SK-N-SH (cell line): ENCODE results near the gene CNDP2. TPM values are rescaled to one million over a fixed set of nuclear protein-coding genes. Genes with fewer than 3 reads are reported as not detected.
A peak's percentile ranks its signal among the peaks of the same experiment; 100 is the strongest.

ENCODE experiments used
- CTCF ChIA-PET: fragments of 300-600, 350-600 bp; formaldehyde crosslinking; extraction: SDS; loops from one replicate; lab custom pipeline; 2021; lab: Yijun Ruan, JAX
- POLR2A ChIA-PET: fragments of 350-600 bp; sonication (Branson Sonifier 250); formaldehyde crosslinking; extraction: SDS; loops from one replicate; lab custom pipeline; 2020; ENCODE audit warnings: antibody characterized with exemption, inconsistent platforms; lab: Yijun Ruan, JAX
- DNase-seq: peaks from one replicate; pipeline ENCODE4 v3.0.0; 2012
- H2AFZ ChIP-seq: fragments of 200-600 bp; sonication (generic); 2 replicates; pipeline ENCODE4 v1.8.1; 2016; ENCODE audit warnings: antibody characterized with exemption, mild to moderate bottlenecking, low read depth
- H3F3A ChIP-seq: fragments of 200-600 bp; sonication (generic); replicated peaks from 2 replicates; pipeline ENCODE3; 2016; ENCODE audit warnings: antibody characterized with exemption, mild to moderate bottlenecking; ENCODE audit not compliant: insufficient read depth
- H3K27ac ChIP-seq, 2 experiments: fragments of 200-500 bp in 1 of 2; fragments of 200-600 bp in 1 of 2; sonication (Bioruptor generic) in 1 of 2; sonication (generic), shearing (Covaris generic) in 1 of 2; 2 replicates each; pipeline versions ENCODE4 v1.5.1 to v1.6.1; 2014 to 2016; ENCODE audit warnings: low read depth in 2 of 2, inconsistent platforms in 1 of 2, low read length in 1 of 2, mild to moderate bottlenecking in 1 of 2, mixed read lengths in 1 of 2
- H3K27me3 ChIP-seq: fragments of 200-600 bp; sonication (generic), shearing (Covaris generic); 2 replicates; pipeline ENCODE4 v1.6.1; 2016; ENCODE audit warnings: mixed run types; ENCODE audit not compliant: insufficient read depth
- H3K36me3 ChIP-seq, 2 experiments: fragments of 200-500 bp in 1 of 2; fragments of 200-600 bp in 1 of 2; sonication (Bioruptor generic) in 1 of 2; sonication (generic) in 1 of 2; replicated peaks in 1 of 2; 2 replicates each; pipeline versions ENCODE3 to v1.5.1; 2014 to 2016; ENCODE audit warnings: low read length in 1 of 2, mild to moderate bottlenecking in 1 of 2; ENCODE audit not compliant: insufficient read depth in 2 of 2, control insufficient read depth in 1 of 2
- H3K4me1 ChIP-seq, 2 experiments: fragments of 200-500 bp in 1 of 2; fragments of 200-600 bp in 1 of 2; sonication (Bioruptor generic) in 1 of 2; sonication (generic), shearing (Covaris generic) in 1 of 2; 2 replicates each; pipeline versions ENCODE4 v1.5.1 to v1.6.1; 2014 to 2016; ENCODE audit warnings: low read depth in 1 of 2, low read length in 1 of 2, mixed run types in 1 of 2; ENCODE audit not compliant: insufficient read depth in 2 of 2, control insufficient read depth in 1 of 2
- H3K4me2 ChIP-seq: fragments of 200-600 bp; sonication (generic), shearing (Covaris generic); 2 replicates; pipeline ENCODE4 v1.6.1; 2017; ENCODE audit warnings: mixed run types
- H3K4me3 ChIP-seq, 2 experiments: fragments of 200-500 bp in 1 of 2; fragments of 200-600 bp in 1 of 2; sonication (Bioruptor generic) in 1 of 2; sonication (generic), shearing (Covaris generic) in 1 of 2; 2 replicates each; pipeline versions ENCODE4 v1.5.1 to v1.8.1; 2014 to 2016; ENCODE audit warnings: low read depth in 2 of 2, inconsistent platforms in 1 of 2, low read length in 1 of 2, mild to moderate bottlenecking in 1 of 2, mixed read lengths in 1 of 2, moderate library complexity in 1 of 2
- H3K79me2 ChIP-seq: fragments of 200-600 bp; sonication (generic); 2 replicates; pipeline ENCODE4 v1.8.1; 2017; ENCODE audit warnings: mild to moderate bottlenecking; ENCODE audit not compliant: insufficient read depth
- H3K9ac ChIP-seq: fragments of 200-600 bp; sonication (generic); 2 replicates; pipeline ENCODE4 v1.6.1; 2017; ENCODE audit warnings: mixed run types
- H3K9me2 ChIP-seq: fragments of 200-600 bp; sonication (generic); 2 replicates; pipeline ENCODE4 v1.6.1; 2017; ENCODE audit warnings: mixed run types
- H3K9me3 ChIP-seq: fragments of 200-600 bp; sonication (generic); 2 replicates; pipeline ENCODE4 v1.6.1; 2017; ENCODE audit warnings: mixed run types, mild to moderate bottlenecking, moderate library complexity
- H4K20me1 ChIP-seq: fragments of 200-600 bp; sonication (generic); 2 replicates; pipeline ENCODE4 v1.6.1; 2017; ENCODE audit warnings: mild to moderate bottlenecking, mixed run types; ENCODE audit not compliant: insufficient read depth
- CTCF ChIP-seq: fragments of 200-600 bp; sonication (generic); IDR thresholded peaks from 2 replicates; pipeline ENCODE4 v1.6.1; 2017; ENCODE audit warnings: antibody characterized with exemption, mild to moderate bottlenecking, moderate library complexity
- EP300 ChIP-seq, 2 experiments: IDR thresholded peaks; 2 replicates each; pipeline versions ENCODE4 v1.4.0 to v1.6.1; 2012; ENCODE audit warnings: borderline replicate concordance in 1 of 2, low read depth in 1 of 2, low read length in 1 of 2
- EZH2phosphoT487 ChIP-seq: fragments of 200-600 bp; sonication (generic); IDR thresholded peaks from 2 replicates; pipeline ENCODE4 v1.6.1; 2017; ENCODE audit warnings: low read depth, mixed run types, mild to moderate bottlenecking, antibody characterized with exemption, moderate library complexity, borderline replicate concordance
- FOXJ3 ChIP-seq: sonication (generic); formaldehyde crosslinking; IDR thresholded peaks from 2 replicates; pipeline ENCODE4 v1.5.1; 2020; ENCODE audit warnings: mild to moderate bottlenecking, missing genetic modification reagents
- FOXM1 ChIP-seq: IDR thresholded peaks from 2 replicates; pipeline ENCODE4 v1.4.0; 2012; ENCODE audit warnings: low read depth, mild to moderate bottlenecking
- GATA2 ChIP-seq: sonication (generic); formaldehyde crosslinking; IDR thresholded peaks from 2 replicates; pipeline ENCODE4 v1.5.0; 2020; ENCODE audit warnings: mild to moderate bottlenecking, missing genetic modification reagents
- IRF3 ChIP-seq: fragments of 150-350 bp; IDR thresholded peaks from 2 replicates; pipeline ENCODE4 v1.6.1; 2016; ENCODE audit warnings: mild to moderate bottlenecking, low read depth, low read length
- MAX ChIP-seq: IDR thresholded peaks from 2 replicates; pipeline ENCODE4 v1.4.0; 2012; ENCODE audit warnings: low read depth
- MEF2A ChIP-seq: IDR thresholded peaks from 2 replicates; pipeline ENCODE4 v1.4.0; 2012; ENCODE audit warnings: low read depth, borderline replicate concordance
- MXI1 ChIP-seq: IDR thresholded peaks from 2 replicates; pipeline ENCODE4 v1.6.1; 2012; ENCODE audit warnings: mild to moderate bottlenecking, low read depth, low read length, improper control_type of control experiment
- NFIC ChIP-seq: IDR thresholded peaks from 2 replicates; pipeline ENCODE4 v1.4.0; 2012; ENCODE audit warnings: borderline replicate concordance
- RAD21 ChIP-seq: IDR thresholded peaks from 2 replicates; pipeline ENCODE4 v1.6.1; 2012; ENCODE audit warnings: mild to moderate bottlenecking, low read length
- REST ChIP-seq: IDR thresholded peaks from 2 replicates; pipeline ENCODE4 v1.6.1; 2012; ENCODE audit warnings: mild to moderate bottlenecking, low read depth, low read length, moderate library complexity
- RFX5 ChIP-seq: IDR thresholded peaks from 2 replicates; pipeline ENCODE4 v1.6.1; 2012; ENCODE audit warnings: mild to moderate bottlenecking, improper control_type of control experiment, low read length
- RXRA ChIP-seq: IDR thresholded peaks from 2 replicates; pipeline ENCODE4 v1.4.0; 2012; ENCODE audit warnings: low read depth, mild to moderate bottlenecking, borderline replicate concordance
- SMC3 ChIP-seq: IDR thresholded peaks from 2 replicates; pipeline ENCODE4 v1.6.1; 2012; ENCODE audit warnings: low read depth, low read length, improper control_type of control experiment
- TAF1 ChIP-seq: IDR thresholded peaks from 2 replicates; pipeline ENCODE4 v1.6.1; 2012; ENCODE audit warnings: low read depth, mild to moderate bottlenecking, low read length, moderate library complexity, borderline replicate concordance
- TEAD4 ChIP-seq: IDR thresholded peaks from 2 replicates; pipeline ENCODE4 v1.4.0; 2012; ENCODE audit warnings: mild to moderate bottlenecking, borderline replicate concordance; ENCODE audit not compliant: insufficient read depth
- USF1 ChIP-seq: IDR thresholded peaks from 2 replicates; pipeline ENCODE4 v1.4.0; 2012; ENCODE audit warnings: low read depth, borderline replicate concordance
- YY1 ChIP-seq: IDR thresholded peaks from 2 replicates; pipeline ENCODE4 v1.4.0; 2012; ENCODE audit warnings: low read depth, mild to moderate bottlenecking
- WGBS: methylation state at CpG from one replicate; pipeline ENCODE4 v1.1.6; 2017; ENCODE audit warnings: low lambda C conversion rate; 5-methylcytosine and 5-hydroxymethylcytosine counted together
- polyA plus RNA-seq, 3 experiments: library from polyadenylated mRNA; depleted of rRNA; stranded (reverse); fragments of >200 nt; gene quantifications; 2 replicates each; pipeline ENCODE4 v1.2.3, GENCODE V29; 2012

The CNDP2 gene
- polyA plus RNA-seq, 1 of the 3 experiments (the other 2 are of a cell fraction) = 78.5 TPM

- no peak for TF ChIP-seq REST
- no peak for TF ChIP-seq NFIC
- no peak for TF ChIP-seq MEF2A
- peak; percentile 92 for TF ChIP-seq MXI1
- TF ChIP-seq IRF3 = no peak
- no peak for TF ChIP-seq RXRA
- no peak for TF ChIP-seq RAD21
- peak; percentile 78 for TF ChIP-seq MAX
- no peak for TF ChIP-seq GATA2 (CRISPR knock-in tag)
These were observed at the start of gene CNDP2 (continued) for GRCh38 chr18:74495581-74496507.

GRCh38 chr18:74446631-74447403, 49.3 kb upstream of the CNDP2 start:
- peaks cover 89% of the 10 kb centered on the region for H3K27me3 ChIP-seq
- no peaks in the 10 kb centered on the region for H3K36me3 ChIP-seq
- no peaks in the 10 kb centered on the region for H3K79me2 ChIP-seq
- H3K27ac ChIP-seq = no peak overlapping the region
- ChIA-PET POLR2A (no interaction called here), CTCF (interaction anchor here (1.3 kb wide), 1 partner anchor 13 kb away, joined by 5 read pairs; no protein-coding TSS in a partner anchor)
- no peak overlapping the region for H3K4me3 ChIP-seq
- no peaks in the 10 kb centered on the region for H3K9me3 ChIP-seq
- WGBS = 37% methylated on average over 17 of the region's 38 CpGs
- no peak overlapping the region for H2AFZ ChIP-seq
- no peaks in the 10 kb centered on the region for H3F3A ChIP-seq
- no peak for DNase-seq
- H3K9me2 ChIP-seq = no peaks in the 10 kb centered on the region
- H3K4me1 ChIP-seq = no peaks in the 10 kb centered on the region; a peak in 1 of 4 replicates
- no peak overlapping the region for H3K9ac ChIP-seq
- H3K4me2 ChIP-seq = no peak overlapping the region
- no peaks in the 10 kb centered on the region for H4K20me1 ChIP-seq
- TF ChIP-seq TEAD4 = no peak
- TF ChIP-seq MAX = no peak
- no peak for TF ChIP-seq TAF1
- TF ChIP-seq SMC3 = no peak
- no peak for TF ChIP-seq EP300 (IDR thresholded peaks at IDR 0.05; ENCODE audit: borderline replicate concordance in 1 of 2, low read depth in 1 of 2, low read length in 1 of 2)
- TF ChIP-seq EZH2phosphoT487 = no peak
- TF ChIP-seq RXRA = no peak
- TF ChIP-seq FOXM1 = no peak
- TF ChIP-seq MEF2A = no peak
- no peak for TF ChIP-seq USF1
- TF ChIP-seq NFIC = no peak
- TF ChIP-seq FOXJ3 (CRISPR knock-in tag) = no peak
- no peak for TF ChIP-seq RFX5
- no peak for TF ChIP-seq YY1
- TF ChIP-seq CTCF = no peak
